IPS DF 4.7 (cell line): ENCODE results near the gene BCL2L15.

Experiments
- DNase-seq: peaks from one replicate; pipeline ENCODE4 v3.0.0-alpha.2; 2013; ENCODE audit warnings: low spot score; ENCODE audit errors: extremely low read depth

Gene BCL2L15

DNA sequence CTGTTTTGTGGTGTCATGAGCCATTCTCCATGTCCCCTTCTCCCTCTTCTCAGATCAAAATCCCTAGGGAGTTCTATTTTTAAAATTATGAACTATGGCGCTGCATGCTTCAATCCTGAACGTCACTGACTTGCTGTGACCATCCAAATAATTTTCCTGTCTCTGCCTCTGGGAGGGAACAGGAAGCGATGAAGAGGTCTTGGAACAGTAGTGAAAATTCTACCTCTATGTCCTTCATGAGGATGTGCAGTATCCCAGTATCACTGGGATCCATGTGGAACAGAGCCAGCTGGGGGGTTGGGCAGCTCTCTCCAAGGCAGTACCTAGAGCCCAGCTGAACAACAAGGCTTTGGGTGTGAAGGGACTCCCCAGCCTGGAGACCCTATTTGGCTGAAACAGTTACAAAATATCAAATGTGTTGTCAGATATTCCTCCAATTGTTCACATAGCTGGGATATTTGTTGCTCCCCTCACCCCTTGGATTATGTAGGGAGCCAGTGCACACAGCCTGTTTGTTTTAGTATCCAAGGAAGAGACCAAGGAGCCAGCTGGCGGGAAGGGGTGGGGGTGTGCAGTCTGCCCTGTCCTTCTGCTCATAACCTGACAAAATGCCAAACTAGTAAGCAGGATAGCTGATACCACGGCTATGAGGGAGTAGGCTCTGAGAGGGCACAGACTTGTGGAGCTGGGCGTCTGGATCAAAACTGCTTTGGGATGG, 25.4 kb upstream of the BCL2L15 start:
- no peak for DNase-seq

GRCh38 chr1:113905435-113905861, 18.1 kb upstream of the BCL2L15 start:
- DNase-seq: no peak

- peak; percentile 94 for DNase-seq
These were observed 17.5 kb upstream of the BCL2L15 start, which contains the start of the genes AP4B1 and DCLRE1B for GRCh38 chr1:113904674-113905434. Gene AP4B1 (minus strand): TSS chr1:113904799. CDS start chr1:113904717, 82 bp downstream. Gene DCLRE1B (plus strand): TSS chr1:113905326. CDS start chr1:113905587, 261 bp downstream.

DNA sequence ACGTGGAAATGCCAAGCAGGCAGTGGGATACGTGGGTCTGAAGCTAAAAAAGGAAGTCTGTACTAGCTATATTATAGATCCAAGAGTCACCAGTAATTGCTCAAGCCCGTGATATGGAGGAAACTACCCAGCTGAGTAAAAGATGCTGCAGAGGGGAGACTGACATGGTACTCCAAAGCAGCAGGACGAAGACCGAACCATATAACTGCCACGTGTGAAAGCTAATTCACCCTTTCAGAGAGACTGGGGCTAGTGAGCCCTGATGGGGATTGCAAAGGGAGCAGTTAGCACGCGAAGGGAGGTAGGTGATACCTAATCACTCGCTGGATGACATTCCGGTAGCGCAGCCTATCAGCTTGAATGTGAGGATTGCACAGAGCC, 16.9 kb upstream of the BCL2L15 start:
- no peak for DNase-seq

DNA sequence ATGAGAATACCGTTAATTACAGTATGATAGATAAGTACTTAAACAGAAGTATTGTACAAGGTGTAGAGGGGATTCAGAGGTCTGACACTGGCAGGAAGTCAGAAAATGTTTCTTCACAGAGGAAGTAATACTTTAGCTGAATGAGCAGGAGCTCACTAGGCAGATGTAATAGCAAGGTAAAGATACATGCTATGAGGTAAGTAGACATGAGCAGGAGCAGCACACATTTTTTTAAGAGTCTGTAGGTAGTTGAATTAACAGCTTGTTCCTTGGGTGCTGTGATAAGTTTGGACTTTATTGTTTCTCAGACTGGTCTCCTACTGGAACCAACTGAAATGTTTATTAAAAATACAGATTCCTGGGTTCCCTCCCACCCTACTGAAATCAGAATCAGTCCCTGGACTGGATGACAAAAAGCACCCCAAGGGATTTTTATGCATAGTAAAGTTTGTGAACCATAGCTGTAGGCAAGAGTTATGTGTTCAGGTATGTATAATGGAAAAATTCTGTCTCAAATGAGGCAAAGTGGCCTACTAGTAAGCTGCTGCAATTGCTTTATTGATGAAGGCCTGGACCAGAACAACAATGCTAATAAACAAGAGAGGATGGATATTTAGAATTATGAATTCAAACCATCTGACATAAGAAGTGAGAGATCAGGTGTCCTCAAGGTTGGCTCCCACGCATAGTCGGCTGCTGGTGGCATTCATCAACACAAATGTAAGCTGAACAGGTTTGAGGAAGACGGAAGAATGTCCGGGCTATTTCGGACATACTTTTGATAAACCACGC, 16.3 kb upstream of the BCL2L15 start:
- no peak for DNase-seq

- no peak for DNase-seq
These were observed 13.8 kb upstream of the BCL2L15 start for GRCh38 chr1:113901191-113901590.

GRCh38 chr1:113899111-113899510, 11.7 kb upstream of the BCL2L15 start:
- DNase-seq: no peak

- DNase-seq: no peak
These were observed 10.9 kb upstream of the BCL2L15 start for GRCh38 chr1:113898241-113898814.

DNA sequence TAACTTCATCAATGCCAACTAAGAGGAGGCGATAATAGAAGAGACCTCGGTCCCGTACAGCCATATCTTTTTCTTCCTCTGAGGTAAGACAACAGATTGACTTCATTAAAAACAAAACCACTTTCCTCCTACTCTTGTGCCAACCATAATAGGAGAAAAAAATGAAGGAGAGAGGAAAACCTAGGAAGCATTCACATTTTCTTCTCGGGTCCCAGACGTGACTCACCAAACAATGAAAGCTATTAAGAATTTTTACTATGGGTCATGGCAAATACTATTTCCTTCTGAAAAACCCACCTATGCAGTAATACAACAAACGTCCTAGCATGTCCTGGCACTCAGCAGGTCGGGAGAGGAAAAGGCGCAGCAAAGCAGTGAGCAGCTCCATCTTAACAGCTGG, 8.6 kb upstream of the BCL2L15 start:
- no peak for DNase-seq

GRCh38 chr1:113895098-113895497, 7.7 kb upstream of the BCL2L15 start:
- no peak for DNase-seq

GRCh38 chr1:113893267-113893666, 5.9 kb upstream of the BCL2L15 start:
- no peak for DNase-seq

DNA sequence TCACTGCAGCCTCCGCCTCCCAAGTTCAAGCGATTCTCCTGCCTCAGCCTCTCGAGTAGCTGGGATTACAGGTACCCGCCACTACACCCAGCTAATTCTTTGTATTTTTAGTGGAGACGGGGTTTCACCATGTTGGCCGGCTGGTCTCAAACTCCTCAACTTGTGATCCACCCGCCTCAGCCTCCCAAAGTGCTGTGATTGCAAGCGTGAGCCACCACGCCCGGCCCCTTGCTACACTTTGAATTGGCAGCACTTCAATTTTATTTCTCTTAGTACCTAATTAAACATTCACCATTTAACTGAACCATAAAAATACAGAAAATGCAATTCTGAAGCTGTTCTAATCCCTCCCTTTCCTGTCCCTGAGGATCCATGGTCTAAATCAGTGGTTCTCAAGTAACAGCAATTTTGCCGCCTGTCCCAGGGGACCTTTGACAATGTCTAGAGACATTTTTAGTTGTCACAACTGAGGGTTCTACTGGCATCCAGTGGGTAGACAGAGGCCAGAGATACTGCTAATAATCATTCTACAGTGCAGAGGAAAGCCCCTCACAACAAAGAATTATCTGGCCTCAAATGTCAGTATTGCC, 4.3 kb upstream of the BCL2L15 start:
- no peak for DNase-seq

GRCh38 chr1:113890816-113891215, 3.4 kb upstream of the BCL2L15 start:
- DNase-seq: no peak

DNA sequence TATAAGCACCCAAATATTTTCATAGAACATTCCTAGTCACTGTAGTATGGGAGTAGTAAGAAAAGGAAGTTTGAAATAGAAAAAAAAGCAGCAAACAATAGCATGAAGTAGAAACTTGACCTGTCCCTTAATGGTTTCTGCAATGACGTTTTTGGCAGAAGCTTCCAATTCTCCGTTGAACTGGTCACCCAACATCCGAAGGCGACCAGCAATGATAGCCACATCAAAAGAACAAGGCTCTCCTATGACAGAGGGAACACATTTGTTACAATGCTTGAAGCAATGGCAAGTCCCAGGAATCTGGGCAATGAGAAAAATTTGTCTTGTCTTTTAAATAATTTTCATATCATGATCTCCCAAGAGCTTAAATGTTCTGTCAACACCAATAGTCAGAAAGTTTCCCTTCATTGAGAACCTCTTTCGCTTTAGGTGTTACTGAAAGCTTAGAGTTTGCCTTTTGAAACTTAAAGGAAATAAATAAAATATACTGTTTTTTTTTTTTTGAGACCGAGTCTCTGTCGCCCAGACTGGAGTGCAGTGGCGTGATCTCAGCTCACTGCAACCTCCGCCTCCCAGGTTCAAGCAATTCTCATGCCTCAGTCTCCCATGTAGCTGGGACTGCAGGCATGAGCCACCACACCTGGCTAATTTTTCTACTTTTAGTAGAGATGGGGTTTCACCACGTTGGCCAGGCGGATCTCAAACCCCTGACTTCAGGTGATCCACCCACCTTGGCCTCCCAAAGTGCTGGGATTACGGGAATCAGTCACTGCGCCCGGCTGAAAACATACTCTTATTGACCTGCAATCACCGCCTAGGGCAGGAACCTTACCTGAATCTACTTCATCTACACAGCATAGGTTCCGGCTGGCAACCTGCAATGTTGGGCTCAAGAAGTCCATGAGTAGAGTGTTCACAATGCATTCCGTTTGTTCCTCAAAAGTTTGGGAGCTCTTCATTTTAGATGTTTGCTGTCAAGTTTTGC, 672 bp downstream of the BCL2L15 start:
- DNase-seq: no peak

DNA sequence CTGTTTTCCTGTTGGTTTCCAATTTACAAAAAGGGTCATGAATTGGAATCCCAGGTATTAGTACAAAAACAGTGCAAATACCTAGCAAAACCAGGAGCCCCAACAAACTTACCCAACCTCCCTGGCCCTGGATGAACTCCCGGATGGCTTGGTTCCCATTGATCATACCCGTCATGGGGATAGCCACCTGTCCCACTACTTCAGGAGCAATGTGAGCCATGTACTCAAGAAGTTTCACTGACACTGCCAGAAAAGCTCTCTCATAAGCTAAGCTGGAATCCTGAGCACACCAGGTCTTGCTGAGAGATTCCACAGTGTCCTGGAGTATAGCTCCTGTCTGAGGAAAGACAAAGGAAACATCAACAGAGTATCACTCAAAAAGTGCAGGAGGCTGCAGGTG, 5.7 kb downstream of the BCL2L15 start:
- DNase-seq: no peak

GRCh38 chr1:113879739-113880038, 7.7 kb downstream of the BCL2L15 start:
- no peak for DNase-seq

- no peak for DNase-seq
These were observed 11.2 kb downstream of the BCL2L15 start for GRCh38 chr1:113876176-113876575.

GRCh38 chr1:113875714-113876113, 11.7 kb downstream of the BCL2L15 start:
- DNase-seq: no peak

GRCh38 chr1:113874012-113874879, 13.1 kb downstream of the BCL2L15 start:
- peak; percentile 5 for DNase-seq
